G401 (cell line): ENCODE data around the gene DNAH11. TPM values are rescaled to one million over a fixed set of nuclear protein-coding genes. Genes with fewer than 3 reads are reported as not detected.
"Not testable (repeated sequence)": the region's sequence is repeated elsewhere in the genome, so short reads cannot be mapped to it uniquely, and the experiment has no call there.

Experiments
- DNase-seq: peaks from one replicate; pipeline ENCODE4 v3.0.0-alpha.2; 2015; ENCODE audit warnings: low spot score
- in situ Hi-C: cut with HindIII; loops from 2 replicates; pipeline ENCODE4 v1.10.0; 2016; ENCODE audit warnings: low sequenced_read_pairs, mixed read lengths
- total RNA-seq: library from RNA; depleted of rRNA; stranded (reverse); fragments of >200 nt; shearing (Covaris generic); gene quantifications from 2 replicates; pipeline ENCODE4 v1.2.3, GENCODE V29; 2014

Gene DNAH11
- total RNA-seq, 1 experiment from 2014 or later = 3.4 TPM

DNA sequence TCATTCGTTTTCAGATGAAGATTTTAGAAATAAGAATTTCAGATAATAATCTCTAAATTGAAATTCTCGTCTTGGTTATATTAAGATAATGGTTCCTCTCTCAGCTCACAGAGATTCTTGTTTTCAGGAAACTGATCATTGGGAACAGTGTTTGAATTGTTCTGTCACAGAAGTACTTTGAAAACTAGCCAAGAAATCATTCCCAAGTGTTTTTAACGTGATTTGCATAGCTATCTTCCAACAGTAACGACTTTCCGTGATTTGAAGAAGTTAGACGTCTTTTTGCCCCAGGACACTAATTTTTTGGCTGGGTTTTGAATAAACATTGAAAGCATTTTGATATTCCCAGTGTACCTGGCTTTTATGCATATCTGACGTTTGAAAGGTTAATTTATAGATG, 286.9 kb downstream of the DNAH11 start:
- in situ Hi-C loops = no loop called here
- no peak for DNase-seq

DNA sequence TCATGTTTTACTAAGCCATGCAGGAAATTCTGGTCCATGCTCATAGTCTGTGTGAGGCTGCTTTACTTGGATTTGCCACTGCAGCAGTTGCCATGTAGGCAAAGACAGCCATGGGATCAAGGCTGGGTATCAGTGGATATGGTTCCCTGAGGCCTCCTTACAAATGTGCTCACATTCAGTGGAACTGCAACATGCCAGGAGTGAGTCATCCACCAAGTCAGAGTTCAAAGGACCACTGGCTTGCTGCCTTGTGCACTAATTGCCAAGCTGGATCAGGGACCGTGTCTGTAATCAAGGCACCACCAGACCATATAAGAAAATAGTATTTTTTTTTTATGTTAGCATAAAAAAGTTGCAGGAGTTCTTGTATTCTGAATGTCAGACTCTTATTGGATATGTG, 301.9 kb downstream of the DNAH11 start:
- no peak for DNase-seq
- in situ Hi-C loops = no loop called here

DNA sequence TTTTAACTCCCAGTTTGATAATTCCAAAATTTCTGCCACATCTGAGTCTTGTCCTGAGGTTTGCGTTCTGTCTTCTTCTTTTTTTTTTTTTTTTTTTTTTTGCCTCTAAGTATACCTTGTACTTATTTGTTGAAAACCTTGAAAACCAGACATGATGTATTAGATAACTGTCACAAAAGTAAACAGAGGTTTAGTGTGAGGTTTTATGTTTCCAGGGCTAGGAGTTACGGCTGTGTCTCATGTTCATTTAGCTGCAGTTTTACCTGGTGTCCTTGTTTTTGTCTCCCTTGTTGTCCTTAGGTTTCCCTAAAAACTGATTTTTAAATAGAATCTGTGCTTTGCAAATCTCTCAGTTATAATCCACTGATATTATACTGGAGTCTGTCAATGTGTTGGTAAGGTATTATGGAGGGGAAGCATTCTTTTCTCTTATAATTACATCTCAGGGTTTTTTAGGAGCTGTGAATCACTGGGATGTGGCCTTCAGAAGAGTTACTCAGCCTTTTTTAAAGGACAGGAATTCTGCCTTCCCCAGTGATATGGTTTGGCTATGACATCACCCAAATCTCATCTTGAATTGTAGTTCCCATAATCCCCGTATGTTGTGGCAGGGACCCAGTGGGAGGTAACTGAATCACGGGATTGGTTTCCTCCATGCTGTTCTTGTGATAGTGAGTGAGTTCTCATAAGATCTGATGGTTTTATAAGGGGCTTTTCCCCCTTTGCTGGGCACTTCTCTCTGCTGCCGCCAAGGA, 307.9 kb downstream of the DNAH11 start:
- DNase-seq = no peak
- in situ Hi-C loops = no loop called here

DNA sequence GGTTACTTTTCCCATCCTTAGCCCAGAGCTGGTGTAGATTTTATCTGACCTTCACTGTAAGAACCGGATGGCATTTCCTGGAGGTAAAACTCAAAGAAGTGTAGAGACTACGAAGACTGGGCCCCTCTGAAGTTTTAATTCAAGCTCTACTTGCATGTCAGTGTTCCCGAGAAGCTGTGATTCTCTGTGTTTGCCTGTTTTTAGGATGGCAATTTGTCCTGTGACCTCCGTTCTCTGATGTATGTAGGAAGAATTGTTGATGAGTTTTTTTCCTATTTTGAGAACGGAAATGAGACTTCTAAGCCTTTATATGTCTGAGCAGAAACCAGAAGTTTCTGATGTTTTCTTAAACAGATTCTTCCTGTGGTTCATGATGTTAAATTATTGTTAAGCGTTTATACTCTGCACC, 308.7 kb downstream of the DNAH11 start:
- no peak for DNase-seq
- in situ Hi-C loops = no loop called here

DNA sequence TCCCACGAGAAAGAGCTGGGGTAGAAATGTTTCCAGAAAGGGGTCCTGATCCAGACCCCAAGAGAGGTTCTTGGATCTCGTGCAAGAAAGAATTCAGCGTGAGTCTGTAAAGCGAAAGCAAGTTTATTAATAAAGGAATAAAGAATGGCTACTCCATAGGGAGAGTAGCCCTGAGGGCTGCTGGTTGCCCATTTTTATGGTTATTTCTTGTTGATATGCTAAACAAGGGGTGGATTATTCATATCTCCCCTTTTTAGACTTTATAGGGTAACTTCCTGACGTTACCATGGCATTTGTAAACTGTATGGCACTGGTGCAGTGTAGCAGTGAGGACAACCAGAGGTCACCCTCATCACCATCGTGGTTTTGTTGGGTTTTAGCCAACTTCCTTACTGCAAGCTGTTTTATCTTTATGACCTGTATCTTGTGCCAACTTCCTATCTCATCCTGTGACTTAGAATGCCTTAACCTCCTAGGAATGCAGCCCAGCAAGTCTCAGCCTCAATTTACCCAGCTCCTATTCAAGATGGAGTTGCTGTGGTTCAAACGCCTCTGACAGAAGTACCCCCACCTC, 322.9 kb downstream of the DNAH11 start:
- in situ Hi-C loops, DNase-seq: not testable (repeated sequence)

DNA sequence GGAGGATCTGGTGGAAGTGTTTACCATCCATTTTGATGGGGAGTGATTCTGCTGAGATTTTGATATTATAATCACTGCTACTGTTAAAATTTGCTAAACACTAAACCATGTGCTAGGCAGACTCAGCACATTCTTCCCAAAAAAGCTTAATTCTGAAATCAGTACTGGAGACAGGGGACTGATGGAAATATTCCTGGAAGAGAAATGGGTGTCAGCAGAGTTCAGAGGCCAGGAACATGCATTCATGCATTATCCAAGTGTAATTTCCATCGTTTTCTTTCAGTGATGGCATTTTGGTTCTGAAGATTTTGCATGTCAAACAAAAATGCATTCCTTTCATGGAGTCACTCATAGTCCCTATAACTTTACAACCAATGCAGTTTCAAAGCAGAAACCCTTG, 323.9 kb downstream of the DNAH11 start:
- DNase-seq = no peak
- in situ Hi-C loops = no loop called here

DNA sequence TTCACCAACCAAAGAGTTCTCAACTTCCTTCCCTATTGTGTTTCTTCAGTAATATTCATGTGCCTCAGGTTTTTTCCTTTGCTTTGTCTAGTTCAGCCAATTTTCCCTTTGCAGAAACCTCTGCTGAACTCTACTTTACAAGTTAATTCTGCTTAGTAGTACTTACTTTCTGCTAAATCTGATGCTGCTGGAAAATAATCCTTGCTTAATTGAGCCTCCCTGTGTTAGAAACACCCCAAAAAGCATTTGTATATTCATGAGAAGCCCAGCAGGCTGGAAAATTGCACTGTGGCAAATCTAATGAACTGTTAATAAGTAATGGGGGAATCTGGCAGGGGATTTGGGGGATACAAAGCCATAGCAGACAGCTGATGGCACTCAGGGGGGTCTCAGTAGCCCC, 324.4 kb downstream of the DNAH11 start:
- in situ Hi-C loops = no loop called here
- DNase-seq = no peak

DNA sequence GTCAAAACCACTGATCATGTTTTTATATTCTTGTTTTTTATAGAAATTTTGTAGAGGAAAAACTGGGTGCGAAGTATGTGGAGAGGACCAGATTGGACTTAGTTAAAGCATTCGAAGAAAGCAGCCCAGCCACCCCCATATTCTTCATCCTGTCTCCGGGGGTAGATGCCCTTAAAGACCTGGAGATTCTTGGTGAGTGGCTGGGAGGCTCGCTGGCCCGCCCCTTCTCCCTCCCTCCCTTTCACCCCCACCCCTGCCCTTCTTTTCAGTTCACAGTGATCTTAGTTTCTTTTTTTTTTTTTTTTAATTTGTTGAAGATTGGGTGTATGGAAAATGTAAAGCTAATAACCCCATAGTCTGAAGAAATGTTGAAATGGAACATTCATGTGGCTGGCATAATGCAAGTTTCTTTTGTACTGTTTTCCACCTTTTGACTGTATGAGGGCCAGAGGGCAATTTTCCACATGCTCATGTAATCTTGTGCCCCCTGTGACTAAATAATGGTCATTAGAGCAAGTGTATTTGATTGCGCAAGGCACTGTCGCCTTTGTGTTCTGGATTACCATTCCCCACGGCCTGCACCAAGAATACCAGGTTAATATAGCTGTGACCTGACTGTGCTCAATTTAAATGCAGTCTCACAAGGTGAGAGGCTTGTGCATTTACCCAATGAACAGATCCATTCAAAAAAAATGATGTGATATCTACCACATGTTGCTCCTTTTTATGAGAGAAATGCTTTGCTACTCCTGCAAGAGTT, 325.2 kb downstream of the DNAH11 start:
- in situ Hi-C loops = no loop called here
- no peak for DNase-seq

DNA sequence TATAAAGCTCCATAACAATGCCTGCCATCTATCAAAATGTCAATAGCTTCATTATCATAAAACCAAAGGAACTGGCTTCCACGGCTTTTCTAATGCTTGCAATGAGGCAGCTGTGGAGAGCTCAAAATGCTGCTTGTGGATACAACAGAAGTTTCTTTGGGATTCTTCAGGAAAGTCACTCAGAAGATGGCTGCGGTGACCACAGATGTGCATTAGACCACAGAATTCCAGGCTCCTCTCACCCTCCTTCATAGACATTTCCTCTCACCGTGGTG, 325.7 kb downstream of the DNAH11 start:
- in situ Hi-C loops = no loop called here
- no peak for DNase-seq

DNA sequence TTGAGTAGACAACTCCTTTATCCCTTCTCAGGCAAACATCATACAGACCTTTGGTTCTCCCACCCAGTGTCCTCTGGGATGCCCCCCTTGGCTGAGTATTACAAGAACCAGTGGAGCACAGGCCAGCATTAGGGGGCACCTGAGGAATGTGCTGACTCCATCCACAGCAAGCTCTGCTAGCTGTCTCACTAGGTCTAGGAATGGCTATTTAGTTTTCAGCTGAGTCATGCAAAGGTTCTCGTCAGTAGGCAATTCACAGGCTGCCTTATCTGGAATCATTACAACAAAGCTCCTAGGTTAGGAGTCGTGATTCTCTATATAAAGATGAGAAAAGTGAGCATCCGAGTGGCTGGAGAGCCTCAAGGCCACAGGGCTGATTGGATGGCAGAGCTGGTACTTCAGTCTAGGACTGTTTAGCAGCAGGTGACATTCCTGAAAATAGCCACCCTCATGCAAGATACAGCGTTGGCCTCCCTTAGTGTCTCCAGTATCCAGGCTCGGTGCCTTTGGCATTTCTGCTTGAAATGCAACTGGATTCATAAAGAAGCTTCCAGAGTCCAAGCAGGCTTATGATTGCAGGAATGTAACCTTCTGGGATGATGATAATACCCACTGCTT, 327.1 kb downstream of the DNAH11 start:
- DNase-seq = no peak
- in situ Hi-C loops = no loop called here

DNA sequence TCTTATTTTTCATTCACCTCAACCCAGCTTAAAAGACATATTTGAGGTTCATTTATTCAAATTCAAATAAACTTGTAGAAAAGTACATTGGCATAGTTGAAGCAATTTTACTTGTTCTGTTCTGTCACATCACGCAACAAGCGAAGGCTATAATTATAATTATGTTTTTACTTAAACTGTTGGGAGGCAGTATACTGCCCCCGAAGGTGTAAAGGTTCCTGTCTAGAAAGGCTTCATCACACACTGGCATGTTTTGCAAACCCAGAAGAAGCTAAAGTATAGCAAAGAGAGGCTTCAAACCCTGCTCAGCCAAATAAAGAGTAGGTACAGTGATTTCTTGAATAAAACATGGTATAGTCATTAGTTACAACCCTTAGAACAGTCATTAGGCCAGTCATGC, 340.2 kb downstream of the DNAH11 start:
- in situ Hi-C loops = no loop called here
- no peak for DNase-seq

DNA sequence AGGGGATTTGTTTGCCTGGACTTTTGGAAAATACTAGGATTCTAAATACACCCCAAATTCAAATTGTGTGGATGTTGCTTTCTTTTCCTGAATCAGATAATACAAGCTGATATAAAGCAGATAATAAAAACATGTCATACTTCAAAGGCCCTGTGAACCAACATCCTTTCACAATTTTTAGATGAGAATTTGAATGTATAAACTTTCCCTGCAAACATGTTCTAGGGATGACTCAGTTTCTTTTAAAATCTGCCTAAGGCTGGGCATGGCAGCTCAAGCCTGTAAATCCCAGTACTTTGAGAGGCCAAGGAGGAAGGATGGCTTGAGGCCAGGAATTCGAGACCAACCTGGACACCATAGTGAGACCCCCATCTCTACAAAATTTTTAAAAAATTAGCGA, 340.7 kb downstream of the DNAH11 start:
- DNase-seq, in situ Hi-C loops: not testable (repeated sequence)

DNA sequence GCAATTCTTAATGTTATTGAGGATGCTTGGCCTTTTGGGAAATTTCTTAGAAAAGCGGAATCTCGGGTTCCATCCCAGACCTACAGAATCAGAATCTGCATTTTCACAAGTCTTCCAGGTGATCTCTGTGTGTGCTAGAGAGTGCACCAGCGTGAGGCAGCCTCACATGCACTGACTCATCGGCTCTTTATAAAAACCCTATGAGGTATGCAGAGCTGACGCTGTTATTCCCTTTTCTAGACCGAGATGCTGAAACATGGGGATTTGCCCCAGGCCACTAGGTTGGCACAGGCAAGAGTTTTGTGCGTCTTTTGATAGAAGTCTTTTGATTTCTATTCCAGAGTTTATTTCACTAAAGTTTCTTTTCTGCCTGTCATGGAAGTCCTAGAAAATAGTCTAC, 341.7 kb downstream of the DNAH11 start:
- DNase-seq = no peak
- in situ Hi-C loops = no loop called here

DNA sequence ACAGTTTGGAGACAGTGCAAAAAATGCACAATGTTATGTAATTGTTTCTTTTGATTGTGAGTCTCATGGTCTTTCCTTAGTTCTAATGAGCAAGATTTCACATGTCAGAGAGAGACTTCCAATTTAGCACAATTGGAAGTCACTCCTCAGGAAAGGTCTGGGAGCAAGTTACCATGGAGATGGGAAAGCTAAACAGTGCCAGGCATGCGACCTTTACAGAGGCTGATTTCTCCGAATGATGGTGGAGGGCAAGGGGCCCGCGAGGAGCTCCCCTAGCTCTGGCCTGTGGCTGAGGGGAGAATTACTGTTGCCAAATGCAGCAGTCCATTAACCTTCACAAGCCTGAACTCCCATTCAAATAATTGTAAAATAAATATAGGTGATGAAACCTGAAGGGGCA, 343.6 kb downstream of the DNAH11 start:
- in situ Hi-C loops = no loop called here
- no peak for DNase-seq

DNA sequence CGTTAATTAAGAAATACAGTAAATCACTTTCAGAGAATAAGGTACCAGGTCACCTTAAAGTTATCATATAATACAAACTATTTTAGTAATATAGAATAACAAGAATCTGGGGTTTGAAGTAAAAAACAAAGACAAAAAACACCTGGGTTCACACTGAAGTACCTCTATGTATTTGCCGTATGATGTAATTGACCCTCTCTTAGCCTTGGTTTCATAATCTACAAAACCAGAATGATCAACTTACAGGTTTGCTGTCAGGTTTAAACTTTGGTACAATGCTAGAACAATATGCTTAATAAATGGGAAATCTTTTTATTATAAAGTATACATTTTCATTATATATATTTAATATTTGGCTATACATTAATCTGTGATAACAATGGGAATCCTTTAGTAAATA, 344.5 kb downstream of the DNAH11 start:
- DNase-seq = no peak
- in situ Hi-C loops = no loop called here

DNA sequence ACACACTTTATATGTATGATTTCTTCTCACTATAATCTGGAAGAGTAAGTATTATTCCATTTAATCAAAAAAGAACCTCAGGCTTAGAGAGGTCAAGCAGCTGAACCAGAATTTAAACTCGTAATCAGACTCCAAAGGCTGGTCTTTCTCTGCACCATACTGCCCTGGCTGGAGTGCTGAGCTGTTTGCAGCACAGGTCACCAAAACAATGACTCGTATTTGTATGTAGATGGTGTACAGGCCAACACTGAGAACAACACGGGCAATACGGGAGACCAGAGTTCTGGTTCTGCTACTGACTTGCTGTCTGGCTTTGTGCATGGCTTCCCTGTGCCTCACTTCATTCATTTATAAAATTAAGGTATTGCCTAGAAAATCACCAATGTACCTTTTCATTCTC, 344.9 kb downstream of the DNAH11 start:
- no peak for DNase-seq
- in situ Hi-C loops = no loop called here

DNA sequence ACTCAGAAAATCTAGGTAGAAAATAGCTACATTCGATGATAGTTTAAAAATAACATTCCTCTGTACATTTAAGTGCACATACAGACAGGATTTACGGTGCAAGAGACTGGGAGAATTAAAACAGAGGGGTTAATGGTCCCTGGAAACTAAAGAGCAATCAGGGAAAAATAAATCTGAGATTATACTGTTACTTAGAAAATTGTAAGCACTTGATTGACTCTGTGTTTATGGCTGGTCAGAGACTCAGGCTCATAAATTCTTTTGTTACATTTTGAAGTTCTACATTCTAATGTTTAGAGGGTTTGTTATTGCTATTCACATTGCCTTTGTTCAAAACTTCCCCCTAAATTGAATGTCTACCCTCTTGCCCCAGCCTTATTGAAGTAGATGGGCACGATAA, 348.5 kb downstream of the DNAH11 start:
- in situ Hi-C loops = no loop called here
- DNase-seq = no peak

DNA sequence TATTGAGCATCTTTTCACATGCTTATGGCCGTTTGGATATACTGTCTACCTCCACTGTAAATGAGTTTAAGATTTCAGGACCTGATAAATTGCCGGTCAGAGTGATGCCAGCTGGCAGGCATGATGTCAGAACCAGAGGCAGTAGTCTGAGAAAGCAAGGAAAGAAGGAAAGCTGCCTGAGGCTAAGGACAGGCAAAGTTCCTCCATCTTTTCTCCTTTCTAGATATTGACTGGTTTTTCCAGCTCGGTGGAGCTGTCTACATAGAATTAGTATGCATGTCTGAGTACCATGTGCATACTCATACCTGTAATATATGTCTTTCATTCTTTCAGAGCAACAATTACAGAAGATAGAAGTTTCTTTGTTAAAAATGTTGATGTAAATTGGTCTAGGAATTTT, 350.6 kb downstream of the DNAH11 start:
- in situ Hi-C loops = no loop called here

DNA sequence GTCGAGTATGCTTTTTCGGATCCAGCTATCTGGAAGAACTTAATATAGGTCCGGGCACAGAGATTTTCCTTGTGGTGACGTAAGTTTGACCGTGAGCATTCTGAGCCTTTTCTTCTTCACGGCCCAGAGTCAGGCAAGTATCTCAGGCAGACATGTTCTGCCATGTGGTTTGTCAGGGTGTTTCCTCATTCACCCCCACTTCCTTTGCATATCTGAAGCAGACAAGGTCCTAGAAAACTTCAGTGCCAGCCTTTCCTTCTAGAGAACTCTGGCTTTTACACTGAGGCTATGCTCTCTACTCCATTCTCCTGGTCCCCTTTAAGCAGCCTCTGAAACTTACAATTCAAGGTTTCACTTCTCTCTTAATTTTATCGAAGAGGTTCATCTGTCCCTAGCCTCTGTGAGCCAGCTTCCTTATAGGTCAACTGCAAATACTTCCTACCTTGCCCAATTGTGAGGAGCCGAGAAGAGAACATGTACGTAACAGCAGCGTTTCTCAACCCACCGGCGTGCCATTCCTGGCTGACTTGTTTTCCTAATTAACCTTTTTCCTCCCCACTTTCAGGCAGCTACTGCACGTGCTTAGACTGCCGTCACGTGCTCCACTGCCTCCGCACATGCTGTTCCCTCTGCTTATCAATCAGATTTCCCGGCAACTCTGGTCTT, 355.6 kb downstream of the DNAH11 start:
- in situ Hi-C loops = no loop called here
- no peak for DNase-seq

More for the DNA sequence above, 350.6 kb downstream of the DNAH11 start:
- DNase-seq = no peak

DNA sequence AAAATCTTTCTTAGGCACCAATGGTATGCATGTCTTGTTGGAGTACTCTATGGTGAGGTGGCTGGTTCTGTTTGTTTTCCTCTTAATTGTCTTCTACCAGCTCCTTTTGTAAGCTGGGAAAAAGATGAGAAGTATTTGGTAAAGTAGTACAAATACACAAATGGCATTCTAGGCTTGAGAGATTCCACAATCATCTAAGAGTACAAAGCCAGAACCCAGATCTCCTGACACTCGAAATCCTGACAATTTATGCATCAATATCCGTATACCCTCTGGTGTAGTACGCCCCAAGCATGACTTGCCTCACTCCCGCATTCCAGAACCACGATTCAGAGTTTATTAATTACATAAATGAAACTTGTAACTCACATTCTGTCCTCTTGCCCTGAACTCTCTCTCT, 359.4 kb downstream of the DNAH11 start:
- in situ Hi-C loops = no loop called here
- no peak for DNase-seq
